GM12892 (cell line): ENCODE measurements around the gene RSPO1.

ENCODE experiments used
- POLR2A ChIP-seq: IDR thresholded peaks from 2 replicates; pipeline ENCODE4 v1.6.1; 2011; ENCODE audit warnings: low read depth, low read length, control low read depth
- POLR2AphosphoS5 ChIP-seq: IDR thresholded peaks from 2 replicates; pipeline ENCODE4 v1.6.1; 2011; ENCODE audit warnings: low read depth, low read length, control low read depth
- TAF1 ChIP-seq: IDR thresholded peaks from 2 replicates; pipeline ENCODE4 v1.6.1; 2011; ENCODE audit warnings: low read depth, mild to moderate bottlenecking, control low read depth, low read length, borderline replicate concordance

DNA sequence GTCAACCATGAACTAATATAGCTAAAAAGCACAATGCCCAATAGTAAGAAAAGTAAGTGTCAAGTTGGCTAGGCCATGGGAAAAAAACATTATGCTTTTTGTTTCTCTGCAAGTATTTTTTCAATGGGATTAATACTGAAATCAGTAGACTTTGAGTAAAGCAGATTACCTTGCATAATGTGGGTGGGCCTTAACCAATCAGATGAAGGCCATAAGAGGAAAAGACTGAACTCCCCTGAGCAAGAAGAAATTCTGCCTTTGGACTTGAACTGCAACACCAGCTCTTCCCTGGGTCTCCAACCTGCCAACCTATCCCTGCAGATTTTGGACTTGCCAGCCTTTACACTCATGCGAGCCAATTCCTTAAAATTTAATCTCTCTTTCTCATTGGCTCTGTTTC lies 6.4 kb upstream of the RSPO1 start:
- TF ChIP-seq POLR2A (no peak), POLR2AphosphoS5 (no peak), TAF1 (no peak)
